ENCODE results near the gene ZBTB20. TPM values are rescaled to one million over a fixed set of nuclear protein-coding genes. Genes with fewer than 3 reads are reported as not detected.

ZBTB20 gene
- total and polyA plus RNA-seq, 2 donors from 2014 or later = 0.99 to 142 TPM

DNA sequence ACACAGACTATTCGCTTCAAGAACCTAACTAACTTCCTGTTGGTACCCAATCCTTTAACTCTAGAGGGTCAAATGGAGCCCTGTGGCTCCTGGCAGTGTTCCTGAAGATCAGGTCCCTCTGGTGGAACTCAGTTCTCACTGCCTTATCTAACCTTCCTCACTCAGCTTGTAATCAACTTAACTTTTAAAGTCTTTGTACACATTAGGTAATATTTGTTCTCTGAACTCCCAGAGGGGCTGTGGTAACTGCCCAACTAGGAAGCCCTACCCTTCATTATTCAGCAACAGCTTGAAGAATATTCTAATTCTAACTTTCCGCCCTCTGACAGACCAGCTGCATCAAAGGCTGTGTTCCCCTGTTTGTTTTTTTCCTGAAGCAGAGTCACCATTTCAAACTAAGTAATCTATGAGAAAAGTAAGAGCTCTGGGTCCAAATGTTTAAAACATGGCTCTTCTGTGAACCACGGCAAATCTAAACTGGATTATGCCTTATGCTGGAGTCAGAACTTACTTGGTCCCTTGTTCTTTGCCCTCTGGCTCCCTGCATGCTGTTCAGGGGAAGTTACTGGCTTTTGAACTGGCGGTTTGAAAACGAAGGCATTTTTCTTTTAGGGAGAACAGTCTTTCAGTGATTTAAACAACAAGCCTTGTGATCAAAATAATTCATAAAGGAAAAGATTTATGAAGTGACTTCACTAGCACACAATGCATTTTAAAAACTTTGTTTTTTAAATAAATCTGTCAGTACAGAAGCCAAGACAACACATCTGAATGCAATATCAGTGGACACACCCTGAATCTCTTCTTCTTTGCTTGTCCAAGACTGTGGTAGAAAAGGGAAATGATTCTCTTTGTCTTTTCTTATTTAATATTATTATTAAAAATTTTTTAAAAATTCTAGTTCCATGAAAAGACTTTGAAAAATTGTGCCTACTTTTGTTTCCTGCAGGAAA, 487.7 kb downstream of the ZBTB20 start:
- TF ChIP-seq, protein P1, sequence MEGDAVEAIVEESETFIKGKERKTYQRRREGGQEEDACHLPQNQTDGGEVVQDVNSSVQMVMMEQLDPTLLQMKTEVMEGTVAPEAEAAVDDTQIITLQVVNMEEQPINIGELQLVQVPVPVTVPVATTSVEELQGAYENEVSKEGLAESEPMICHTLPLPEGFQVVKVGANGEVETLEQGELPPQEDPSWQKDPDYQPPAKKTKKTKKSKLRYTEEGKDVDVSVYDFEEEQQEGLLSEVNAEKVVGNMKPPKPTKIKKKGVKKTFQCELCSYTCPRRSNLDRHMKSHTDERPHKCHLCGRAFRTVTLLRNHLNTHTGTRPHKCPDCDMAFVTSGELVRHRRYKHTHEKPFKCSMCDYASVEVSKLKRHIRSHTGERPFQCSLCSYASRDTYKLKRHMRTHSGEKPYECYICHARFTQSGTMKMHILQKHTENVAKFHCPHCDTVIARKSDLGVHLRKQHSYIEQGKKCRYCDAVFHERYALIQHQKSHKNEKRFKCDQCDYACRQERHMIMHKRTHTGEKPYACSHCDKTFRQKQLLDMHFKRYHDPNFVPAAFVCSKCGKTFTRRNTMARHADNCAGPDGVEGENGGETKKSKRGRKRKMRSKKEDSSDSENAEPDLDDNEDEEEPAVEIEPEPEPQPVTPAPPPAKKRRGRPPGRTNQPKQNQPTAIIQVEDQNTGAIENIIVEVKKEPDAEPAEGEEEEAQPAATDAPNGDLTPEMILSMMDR (IDR thresholded peaks at IDR 0.05; ENCODE audit: borderline replicate concordance, extremely low read depth, insufficient read depth) = no peak
- H3K4me1 ChIP-seq (ENCODE audit: control insufficient read depth in 2 of 3, insufficient read depth in 2 of 3, low read depth in 1 of 3, low read length in 3 of 3) = peaks cover 0 to 19% (median 5%) of the 10 kb centered on the region in 3 donors
- H3K27ac ChIP-seq (ENCODE audit: low read depth in 2 of 2, low read length in 2 of 2) = peak overlapping the region in 1 of 2 donors; percentile 67
- H3K9ac ChIP-seq (ENCODE audit: low read length in 3 of 3) = no peak overlapping the region
- H3K9me3 ChIP-seq (ENCODE audit: control insufficient read depth in 2 of 3, insufficient read depth in 1 of 3, low read length in 3 of 3) = no peaks in the 10 kb centered on the region
- intact Hi-C loops (cut with DNase I) = no loop called here
- no peak for FAIRE-seq
- no peaks in the 10 kb centered on the region for H3K36me3 ChIP-seq (ENCODE audit: control insufficient read depth in 2 of 3, insufficient read depth in 3 of 3, low read length in 3 of 3)
- DNase-seq = peak in 1 of 5 donors; percentile 37
- H3K27me3 ChIP-seq (ENCODE audit: control insufficient read depth, insufficient read depth, low read length) = no peaks in the 10 kb centered on the region
- H3K4me3 ChIP-seq (ENCODE audit: low read length in 3 of 3) = peak overlapping the region in 1 of 3 donors; percentile 12

GRCh38 chr3:114651555-114651954, 495.5 kb downstream of the ZBTB20 start:
- Histone ChIP-seq H3K4me1 (ENCODE audit: control insufficient read depth in 2 of 3, insufficient read depth in 2 of 3, low read depth in 1 of 3, low read length in 3 of 3) (no peaks in the 10 kb centered on the region), H3K9ac (ENCODE audit: low read length in 3 of 3) (no peak overlapping the region), H3K27ac (ENCODE audit: low read depth in 2 of 2, low read length in 2 of 2) (no peak overlapping the region), H3K4me3 (ENCODE audit: low read length in 3 of 3) (no peak overlapping the region), H3K36me3 (ENCODE audit: control insufficient read depth in 2 of 3, insufficient read depth in 3 of 3, low read length in 3 of 3) (no peaks in the 10 kb centered on the region), H3K9me3 (ENCODE audit: control insufficient read depth in 2 of 3, insufficient read depth in 1 of 3, low read length in 3 of 3) (no peaks in the 10 kb centered on the region), H3K27me3 (ENCODE audit: control insufficient read depth, insufficient read depth, low read length) (no peaks in the 10 kb centered on the region)
- TF ChIP-seq, protein P1 (IDR thresholded peaks at IDR 0.05; ENCODE audit: borderline replicate concordance, extremely low read depth, insufficient read depth) = no peak
- intact Hi-C loops (cut with DNase I) = no loop called here
- DNase-seq (no peak), FAIRE-seq (no peak)

GRCh38 chr3:114650808-114651207, 496.3 kb downstream of the ZBTB20 start:
- H3K9me3 ChIP-seq (ENCODE audit: control insufficient read depth in 2 of 3, insufficient read depth in 1 of 3, low read length in 3 of 3) = no peaks in the 10 kb centered on the region
- DNase-seq (no peak), FAIRE-seq (peak; percentile 23)
- no peaks in the 10 kb centered on the region for H3K36me3 ChIP-seq (ENCODE audit: control insufficient read depth in 2 of 3, insufficient read depth in 3 of 3, low read length in 3 of 3)
- H3K27me3 ChIP-seq (ENCODE audit: control insufficient read depth, insufficient read depth, low read length) = no peaks in the 10 kb centered on the region
- H3K27ac ChIP-seq (ENCODE audit: low read depth in 2 of 2, low read length in 2 of 2) = no peak overlapping the region
- no peak overlapping the region for H3K9ac ChIP-seq (ENCODE audit: low read length in 3 of 3)
- TF ChIP-seq, protein P1 (IDR thresholded peaks at IDR 0.05; ENCODE audit: borderline replicate concordance, extremely low read depth, insufficient read depth) = no peak
- no peak overlapping the region for H3K4me3 ChIP-seq (ENCODE audit: low read length in 3 of 3)
- no peaks in the 10 kb centered on the region for H3K4me1 ChIP-seq (ENCODE audit: control insufficient read depth in 2 of 3, insufficient read depth in 2 of 3, low read depth in 1 of 3, low read length in 3 of 3)
- intact Hi-C loops (cut with DNase I) = no loop called here

All from kidney (tissue), 14 donors.